NB4 (cell line): ENCODE measurements around the gene HPCAL1.

Experiments
- CTCF ChIP-seq: IDR thresholded peaks from one replicate; pipeline ENCODE4 v1.5.1; 2012; ENCODE audit warnings: low read depth, low read length
- MAX ChIP-seq: IDR thresholded peaks from 2 replicates; pipeline ENCODE4 v1.6.1; 2011; ENCODE audit warnings: low read depth, low read length
- POLR2A ChIP-seq: IDR thresholded peaks from 2 replicates; pipeline ENCODE4 v1.6.1; 2011; ENCODE audit warnings: mild to moderate bottlenecking; ENCODE audit not compliant: insufficient read length; ENCODE audit errors: extremely low read depth

GRCh38 chr2:10438688-10439087, 136.0 kb downstream of the HPCAL1 start:
- TF ChIP-seq CTCF, result no peak
- TF ChIP-seq POLR2A, result no peak
- TF ChIP-seq MAX, result no peak
